ENCODE measurements around the gene SMIM28.

Gene SMIM28

GRCh38 chr6:138404666-138405337, 27.1 kb downstream of the SMIM28 start:
- Histone ChIP-seq H3K9ac (ENCODE audit: low read length in 5 of 5) (peak overlapping the region; percentile 3 to 95 (median 88)), H3K27me3 (ENCODE audit: control insufficient read depth in 5 of 5, insufficient read depth in 4 of 5, low read length in 5 of 5) (no peaks in the 10 kb centered on the region), H3K27ac (ENCODE audit: low read depth, low read length) (peak overlapping the region; percentile 98), H3K4me3 (ENCODE audit: low read depth in 1 of 5, low read length in 5 of 5) (peak overlapping the region; percentile 72 to 91 (median 88)), H3K36me3 (ENCODE audit: control insufficient read depth in 5 of 5, insufficient read depth in 5 of 5, low read length in 5 of 5) (peaks cover 8 to 41% (median 32%) of the 10 kb centered on the region in 5 donors), H3K9me3 (ENCODE audit: control insufficient read depth in 5 of 5, low read length in 5 of 5) (no peaks in the 10 kb centered on the region), H3K4me1 (ENCODE audit: control insufficient read depth in 5 of 5, insufficient read depth in 5 of 5, low read length in 5 of 5) (peaks cover 2 to 56% (median 51%) of the 10 kb centered on the region in 5 donors)

- peaks cover 2 to 65% (median 60%) of the 10 kb centered on the region in 5 donors for H3K4me1 ChIP-seq (ENCODE audit: control insufficient read depth in 5 of 5, insufficient read depth in 5 of 5, low read length in 5 of 5)
- H3K27me3 ChIP-seq (ENCODE audit: control insufficient read depth in 5 of 5, insufficient read depth in 4 of 5, low read length in 5 of 5), result no peaks in the 10 kb centered on the region
- no peaks in the 10 kb centered on the region for H3K9me3 ChIP-seq (ENCODE audit: control insufficient read depth in 5 of 5, low read length in 5 of 5)
- peak overlapping the region in 2 of 5 donors; percentile 86 to 95 for H3K9ac ChIP-seq (ENCODE audit: low read length in 5 of 5)
- peaks cover 12 to 49% (median 40%) of the 10 kb centered on the region in 5 donors for H3K36me3 ChIP-seq (ENCODE audit: control insufficient read depth in 5 of 5, insufficient read depth in 5 of 5, low read length in 5 of 5)
- peak overlapping the region; percentile 98 for H3K27ac ChIP-seq (ENCODE audit: low read depth, low read length)
- peak overlapping the region in 3 of 5 donors; percentile 30 to 91 (median 91) for H3K4me3 ChIP-seq (ENCODE audit: low read depth in 1 of 5, low read length in 5 of 5)
These were observed 28.2 kb downstream of the SMIM28 start for GRCh38 chr6:138405816-138406413.

- peak overlapping the region; percentile 98 for H3K27ac ChIP-seq (ENCODE audit: low read depth, low read length)
- no peaks in the 10 kb centered on the region for H3K27me3 ChIP-seq (ENCODE audit: control insufficient read depth in 5 of 5, insufficient read depth in 4 of 5, low read length in 5 of 5)
- H3K9me3 ChIP-seq (ENCODE audit: control insufficient read depth in 5 of 5, low read length in 5 of 5), result no peaks in the 10 kb centered on the region
- peaks cover 2 to 65% (median 61%) of the 10 kb centered on the region in 5 donors for H3K4me1 ChIP-seq (ENCODE audit: control insufficient read depth in 5 of 5, insufficient read depth in 5 of 5, low read length in 5 of 5)
- H3K36me3 ChIP-seq (ENCODE audit: control insufficient read depth in 5 of 5, insufficient read depth in 5 of 5, low read length in 5 of 5), result peaks cover 17 to 54% (median 45%) of the 10 kb centered on the region in 5 donors
- peak overlapping the region in 1 of 5 donors; percentile 30 for H3K4me3 ChIP-seq (ENCODE audit: low read depth in 1 of 5, low read length in 5 of 5)
- H3K9ac ChIP-seq (ENCODE audit: low read length in 5 of 5), result peak overlapping the region in 1 of 5 donors; percentile 95
These were observed 28.7 kb downstream of the SMIM28 start for GRCh38 chr6:138406443-138406842.

- Histone ChIP-seq H3K9ac (ENCODE audit: low read length in 5 of 5) (peak overlapping the region in 1 of 5 donors; percentile 60), H3K4me3 (ENCODE audit: low read depth in 1 of 5, low read length in 5 of 5) (no peak overlapping the region), H3K4me1 (ENCODE audit: control insufficient read depth in 5 of 5, insufficient read depth in 5 of 5, low read length in 5 of 5) (peaks cover 2 to 54% (median 48%) of the 10 kb centered on the region in 5 donors), H3K9me3 (ENCODE audit: control insufficient read depth in 5 of 5, low read length in 5 of 5) (no peaks in the 10 kb centered on the region), H3K27me3 (ENCODE audit: control insufficient read depth in 5 of 5, insufficient read depth in 4 of 5, low read length in 5 of 5) (no peaks in the 10 kb centered on the region), H3K36me3 (ENCODE audit: control insufficient read depth in 5 of 5, insufficient read depth in 5 of 5, low read length in 5 of 5) (peaks cover 31 to 90% (median 76%) of the 10 kb centered on the region in 5 donors), H3K27ac (ENCODE audit: low read depth, low read length) (peak overlapping the region; percentile 83)
These were observed 32.5 kb downstream of the SMIM28 start for GRCh38 chr6:138410048-138410735.

- peaks cover 2 to 45% (median 40%) of the 10 kb centered on the region in 5 donors for H3K4me1 ChIP-seq (ENCODE audit: control insufficient read depth in 5 of 5, insufficient read depth in 5 of 5, low read length in 5 of 5)
- H3K27me3 ChIP-seq (ENCODE audit: control insufficient read depth in 5 of 5, insufficient read depth in 4 of 5, low read length in 5 of 5), result no peaks in the 10 kb centered on the region
- H3K4me3 ChIP-seq (ENCODE audit: low read depth in 1 of 5, low read length in 5 of 5), result no peak overlapping the region
- H3K27ac ChIP-seq (ENCODE audit: low read depth, low read length), result peak overlapping the region; percentile 43
- H3K9me3 ChIP-seq (ENCODE audit: control insufficient read depth in 5 of 5, low read length in 5 of 5), result no peaks in the 10 kb centered on the region
- H3K9ac ChIP-seq (ENCODE audit: low read length in 5 of 5), result no peak overlapping the region
- H3K36me3 ChIP-seq (ENCODE audit: control insufficient read depth in 5 of 5, insufficient read depth in 5 of 5, low read length in 5 of 5), result peaks cover 27 to 93% (median 81%) of the 10 kb centered on the region in 5 donors
These were observed 33.5 kb downstream of the SMIM28 start for GRCh38 chr6:138410972-138411880.

GRCh38 chr6:138415125-138415524, 37.4 kb downstream of the SMIM28 start:
- Histone ChIP-seq H3K4me1 (ENCODE audit: control insufficient read depth in 5 of 5, insufficient read depth in 5 of 5, low read length in 5 of 5) (peaks cover 0 to 11% (median 5%) of the 10 kb centered on the region in 5 donors), H3K9ac (ENCODE audit: low read length in 5 of 5) (no peak overlapping the region), H3K27me3 (ENCODE audit: control insufficient read depth in 5 of 5, insufficient read depth in 4 of 5, low read length in 5 of 5) (no peaks in the 10 kb centered on the region), H3K36me3 (ENCODE audit: control insufficient read depth in 5 of 5, insufficient read depth in 5 of 5, low read length in 5 of 5) (peaks cover 31 to 81% (median 62%) of the 10 kb centered on the region in 5 donors), H3K27ac (ENCODE audit: low read depth, low read length) (no peak overlapping the region), H3K9me3 (ENCODE audit: control insufficient read depth in 5 of 5, low read length in 5 of 5) (peaks cover 0 to 4% (median 0%) of the 10 kb centered on the region in 5 donors), H3K4me3 (ENCODE audit: low read depth in 1 of 5, low read length in 5 of 5) (no peak overlapping the region)

- no peak overlapping the region for H3K27ac ChIP-seq (ENCODE audit: low read depth, low read length)
- peaks cover 25 to 73% (median 55%) of the 10 kb centered on the region in 5 donors for H3K36me3 ChIP-seq (ENCODE audit: control insufficient read depth in 5 of 5, insufficient read depth in 5 of 5, low read length in 5 of 5)
- H3K9me3 ChIP-seq (ENCODE audit: control insufficient read depth in 5 of 5, low read length in 5 of 5), result peaks cover 0 to 4% (median 0%) of the 10 kb centered on the region in 5 donors
- H3K4me3 ChIP-seq (ENCODE audit: low read depth in 1 of 5, low read length in 5 of 5), result no peak overlapping the region
- H3K4me1 ChIP-seq (ENCODE audit: control insufficient read depth in 5 of 5, insufficient read depth in 5 of 5, low read length in 5 of 5), result peaks cover 0 to 3% (median 0%) of the 10 kb centered on the region in 5 donors
- no peaks in the 10 kb centered on the region for H3K27me3 ChIP-seq (ENCODE audit: control insufficient read depth in 5 of 5, insufficient read depth in 4 of 5, low read length in 5 of 5)
- H3K9ac ChIP-seq (ENCODE audit: low read length in 5 of 5), result no peak overlapping the region
These were observed 38.5 kb downstream of the SMIM28 start for GRCh38 chr6:138416206-138416605.

GRCh38 chr6:138417493-138418117, 39.9 kb downstream of the SMIM28 start:
- peaks cover 0 to 3% (median 0%) of the 10 kb centered on the region in 5 donors for H3K4me1 ChIP-seq (ENCODE audit: control insufficient read depth in 5 of 5, insufficient read depth in 5 of 5, low read length in 5 of 5)
- H3K9ac ChIP-seq (ENCODE audit: low read length in 5 of 5), result no peak overlapping the region
- no peak overlapping the region for H3K27ac ChIP-seq (ENCODE audit: low read depth, low read length)
- no peaks in the 10 kb centered on the region for H3K27me3 ChIP-seq (ENCODE audit: control insufficient read depth in 5 of 5, insufficient read depth in 4 of 5, low read length in 5 of 5)
- peaks cover 22 to 59% (median 43%) of the 10 kb centered on the region in 5 donors for H3K36me3 ChIP-seq (ENCODE audit: control insufficient read depth in 5 of 5, insufficient read depth in 5 of 5, low read length in 5 of 5)
- H3K4me3 ChIP-seq (ENCODE audit: low read depth in 1 of 5, low read length in 5 of 5), result no peak overlapping the region
- peaks cover 0 to 4% (median 0%) of the 10 kb centered on the region in 5 donors for H3K9me3 ChIP-seq (ENCODE audit: control insufficient read depth in 5 of 5, low read length in 5 of 5)
